UCSD-AML1 (cell line): ENCODE measurements around the gene EHD2.
A peak's percentile ranks its signal among the peaks of the same experiment; 100 is the strongest.
"Not testable (repeated sequence)": the region's sequence is repeated elsewhere in the genome, so short reads cannot be mapped to it uniquely, and the experiment has no call there.

Experiments
- DNase-seq: peaks from one replicate; lab custom pipeline; 2025; ENCODE audit not compliant: unreplicated experiment; lab: John Stamatoyannopoulos, UW

Gene EHD2

DNA sequence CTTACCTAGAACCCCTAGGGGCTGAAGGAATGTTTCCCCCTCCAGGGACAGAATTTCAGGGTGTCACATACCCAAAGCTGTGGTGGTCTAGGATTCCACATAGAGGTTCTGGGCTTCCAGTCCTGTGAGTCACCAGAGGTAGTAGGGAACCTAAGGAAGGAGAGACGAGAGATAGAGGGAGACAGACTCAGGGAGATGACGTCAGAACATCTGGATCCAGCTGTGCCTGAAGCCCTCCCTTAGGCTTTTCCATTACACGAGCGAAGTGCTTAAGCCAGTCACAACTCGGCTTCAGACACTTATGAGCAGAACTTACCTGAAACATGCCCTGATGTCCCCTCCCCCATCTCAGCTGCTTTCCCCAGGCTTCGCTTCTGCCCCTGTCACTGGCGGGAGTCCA is 53.4 kb downstream of the EHD2 start:
- DNase-seq, result no peak

DNA sequence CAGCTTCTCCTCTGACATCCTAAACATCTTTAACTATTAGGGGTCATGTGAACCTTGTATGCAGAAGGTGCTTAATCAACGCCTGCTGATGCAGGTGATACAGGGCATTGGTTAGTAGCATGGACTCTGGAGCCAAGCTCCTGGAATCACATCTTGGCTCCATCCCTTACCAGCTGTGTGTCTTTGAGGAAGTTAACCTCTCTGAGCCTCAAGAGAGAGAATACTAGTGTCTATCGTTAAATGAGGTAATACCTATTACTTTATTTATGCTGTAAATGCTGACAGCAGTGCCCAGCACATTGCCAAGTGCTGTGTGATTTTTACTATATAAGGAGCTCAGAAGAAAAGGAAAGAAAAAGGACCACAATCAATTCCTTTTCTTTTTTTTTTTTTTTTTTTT is 54.1 kb downstream of the EHD2 start:
- no peak for DNase-seq

DNA sequence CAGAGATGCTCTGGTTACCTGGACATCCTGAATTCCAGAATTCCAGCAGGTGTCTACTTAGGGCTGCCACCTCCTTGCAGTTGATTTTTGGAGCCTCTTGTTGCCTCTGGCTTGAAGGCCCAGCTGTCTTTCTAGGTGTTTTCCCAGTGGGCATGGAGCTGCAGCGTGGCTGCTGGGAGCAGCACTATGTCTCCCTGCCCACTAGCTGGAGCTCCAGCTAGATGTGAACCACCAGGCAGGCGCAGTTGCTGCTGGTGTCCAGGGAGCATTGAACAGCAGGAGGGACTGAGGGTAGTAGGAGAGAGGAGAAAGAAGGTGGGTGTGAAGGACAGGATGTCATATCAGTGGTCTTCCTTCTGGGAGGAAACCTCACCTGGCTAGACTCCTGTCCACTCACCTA is 55.4 kb downstream of the EHD2 start:
- DNase-seq, result no peak

DNA sequence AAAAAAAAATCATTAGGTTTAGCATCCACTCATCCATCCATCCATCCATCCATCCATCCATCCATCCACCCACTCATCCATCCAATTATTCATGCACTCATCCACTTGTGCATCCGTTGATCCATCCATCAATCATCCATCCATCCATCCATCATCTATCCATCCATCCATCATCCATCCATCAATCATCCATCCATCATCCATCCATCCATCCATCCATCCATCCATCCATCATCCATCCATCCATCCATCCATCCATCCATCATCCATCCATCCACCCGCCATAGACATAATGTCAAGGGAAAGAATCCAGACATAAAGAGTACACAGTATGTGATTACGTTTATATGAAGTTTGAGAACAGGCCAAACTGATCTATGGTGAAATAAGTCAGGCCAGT is 56.3 kb downstream of the EHD2 start:
- no peak for DNase-seq

DNA sequence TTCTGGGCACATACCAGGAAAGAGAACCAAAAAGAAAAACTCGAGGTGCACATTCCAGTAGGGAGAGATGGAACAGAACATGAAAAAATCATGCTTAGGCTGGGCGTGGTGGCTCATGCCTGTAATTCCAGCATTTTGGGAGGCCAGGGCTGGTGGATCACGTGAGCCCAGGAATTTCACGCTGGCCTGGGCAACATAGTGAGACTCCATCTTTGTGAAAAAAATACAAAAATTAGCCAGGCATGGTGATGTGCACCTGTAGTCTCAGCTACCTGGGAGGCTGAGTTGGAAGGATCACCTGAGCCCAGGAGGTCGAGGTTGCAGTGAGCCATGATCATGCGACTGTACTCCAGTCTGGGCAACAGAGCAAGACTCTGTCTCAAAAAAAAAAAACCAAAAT is 58.1 kb downstream of the EHD2 start:
- DNase-seq, result not testable (repeated sequence)

DNA sequence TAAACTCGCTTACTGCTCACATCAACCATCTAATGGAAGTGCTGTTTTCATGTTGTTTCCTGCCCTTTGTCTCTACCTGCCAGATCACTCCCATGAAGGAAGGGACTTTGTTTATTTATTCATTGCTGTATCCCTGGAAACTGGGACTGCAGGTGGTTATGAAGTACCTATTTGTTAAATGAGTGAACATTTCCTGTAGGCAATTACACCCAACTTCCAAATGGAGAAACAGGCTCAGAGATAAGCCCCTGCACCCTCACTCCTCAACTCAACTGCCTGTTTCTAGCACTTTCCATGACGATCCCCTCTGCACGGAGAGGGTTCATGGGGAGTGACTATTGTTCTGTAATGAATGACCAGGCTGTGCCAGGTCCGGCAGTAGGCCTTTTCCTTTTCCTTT is 63.3 kb downstream of the EHD2 start:
- DNase-seq, result no peak

DNA sequence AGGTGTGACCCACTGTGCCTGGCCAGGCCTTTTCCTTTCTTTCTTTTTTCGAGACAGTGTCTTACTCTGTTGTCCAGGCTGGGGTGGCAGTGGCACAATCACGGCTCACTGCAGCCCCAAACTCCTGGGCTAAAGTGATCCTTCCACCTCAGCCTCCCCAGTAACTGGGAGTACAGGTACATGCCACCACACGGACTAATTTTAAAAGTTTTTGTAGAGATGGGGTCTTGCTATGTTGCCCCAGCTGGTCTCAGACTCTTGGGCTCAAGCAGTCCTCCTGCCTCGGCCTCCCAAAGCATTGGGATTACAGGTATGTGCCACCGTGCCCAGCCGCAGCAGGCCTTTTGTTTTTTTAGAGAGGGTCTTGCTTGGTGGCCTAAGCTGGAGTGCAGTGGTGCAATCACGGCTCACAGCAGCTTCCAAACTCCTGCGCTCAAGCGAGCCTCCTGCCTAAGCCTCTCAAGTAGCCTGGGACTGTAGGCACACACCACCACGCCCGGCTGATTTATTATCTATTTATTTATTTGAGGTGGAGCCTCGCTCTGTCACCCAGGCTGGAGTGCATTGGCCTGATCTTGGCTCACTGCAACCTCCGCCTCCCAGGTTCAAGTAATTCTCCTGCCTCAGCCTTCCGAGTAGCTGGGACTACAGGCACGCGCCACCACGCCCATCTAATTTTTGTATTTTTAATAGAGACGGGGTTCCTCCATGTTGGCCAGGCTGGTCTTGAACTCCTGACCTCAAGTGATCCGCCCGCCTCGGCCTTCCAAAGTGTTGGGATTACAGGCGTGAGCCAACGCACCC is 64.2 kb downstream of the EHD2 start:
- not testable (repeated sequence) for DNase-seq

DNA sequence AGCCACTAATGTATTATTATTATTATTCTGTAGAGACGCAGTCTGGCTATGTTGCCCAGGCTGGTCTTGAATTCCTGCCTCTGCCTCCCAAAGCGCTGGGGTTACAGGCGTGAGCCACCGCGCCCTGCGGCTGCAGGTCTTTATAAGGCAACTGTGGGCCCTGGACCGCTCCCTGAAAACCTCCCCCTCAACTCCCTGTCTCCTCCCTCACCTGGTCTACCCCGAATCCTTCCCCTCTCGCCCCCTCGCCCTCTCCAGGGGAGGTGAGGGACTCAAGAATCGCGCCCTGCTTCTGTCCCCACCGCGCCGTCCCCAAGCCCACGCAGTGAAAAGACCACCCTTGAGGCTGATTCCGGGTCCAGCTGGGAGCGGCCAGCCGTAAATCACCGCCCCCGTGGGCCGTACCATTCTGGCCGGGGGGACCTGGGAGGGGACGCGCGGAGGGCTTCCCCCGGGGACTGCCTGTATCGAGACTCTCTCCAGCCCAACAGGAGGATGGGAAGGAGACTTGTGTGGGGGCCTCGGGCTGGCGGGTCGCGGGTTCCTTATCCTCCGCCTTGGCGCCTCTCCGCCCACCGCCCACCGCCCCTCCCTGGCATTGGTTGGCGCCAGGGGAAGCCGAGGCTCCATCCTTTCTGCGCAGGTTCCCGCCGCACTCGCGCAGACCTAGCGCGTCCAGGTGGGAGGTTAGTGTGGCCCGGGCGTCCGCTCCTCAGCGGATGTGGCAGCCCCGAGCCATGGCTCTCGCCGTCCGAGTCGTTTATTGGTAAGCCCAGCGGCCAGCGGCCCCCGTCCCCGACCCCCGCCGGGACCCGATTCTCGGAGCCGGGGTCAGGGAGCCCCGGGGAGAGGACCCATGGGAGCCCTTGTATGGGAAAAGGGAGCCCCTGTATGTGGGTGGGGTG is 65.1 kb downstream of the EHD2 start, which contains the start of gene SELENOW:
TSS of gene SELENOW (plus strand) at position 655 of the 905 bp plus-strand sequence. CDS start at position 738, 83 bp downstream.
- peak; percentile 85 for DNase-seq

DNA sequence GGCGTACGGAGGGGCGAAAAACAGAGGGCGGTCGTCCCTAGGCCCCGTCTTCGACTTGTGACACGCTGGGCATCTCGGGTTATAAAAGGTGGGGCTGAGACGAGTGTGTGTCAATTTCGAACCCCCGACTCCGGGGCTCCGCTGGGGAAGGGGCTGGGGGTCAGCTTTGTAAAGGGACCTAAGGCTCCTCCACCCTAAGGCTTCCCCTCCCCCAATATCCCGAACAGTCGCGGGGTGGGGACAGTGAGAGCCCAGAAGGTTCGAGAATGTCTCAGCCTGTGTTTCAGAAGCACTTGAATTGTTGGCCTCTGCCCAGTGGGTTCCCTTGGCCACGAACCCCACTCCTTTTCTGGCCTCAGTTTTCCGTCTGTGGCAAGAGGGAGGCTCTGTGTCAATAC is 65.7 kb downstream of the EHD2 start:
- peak; percentile 21 for DNase-seq

DNA sequence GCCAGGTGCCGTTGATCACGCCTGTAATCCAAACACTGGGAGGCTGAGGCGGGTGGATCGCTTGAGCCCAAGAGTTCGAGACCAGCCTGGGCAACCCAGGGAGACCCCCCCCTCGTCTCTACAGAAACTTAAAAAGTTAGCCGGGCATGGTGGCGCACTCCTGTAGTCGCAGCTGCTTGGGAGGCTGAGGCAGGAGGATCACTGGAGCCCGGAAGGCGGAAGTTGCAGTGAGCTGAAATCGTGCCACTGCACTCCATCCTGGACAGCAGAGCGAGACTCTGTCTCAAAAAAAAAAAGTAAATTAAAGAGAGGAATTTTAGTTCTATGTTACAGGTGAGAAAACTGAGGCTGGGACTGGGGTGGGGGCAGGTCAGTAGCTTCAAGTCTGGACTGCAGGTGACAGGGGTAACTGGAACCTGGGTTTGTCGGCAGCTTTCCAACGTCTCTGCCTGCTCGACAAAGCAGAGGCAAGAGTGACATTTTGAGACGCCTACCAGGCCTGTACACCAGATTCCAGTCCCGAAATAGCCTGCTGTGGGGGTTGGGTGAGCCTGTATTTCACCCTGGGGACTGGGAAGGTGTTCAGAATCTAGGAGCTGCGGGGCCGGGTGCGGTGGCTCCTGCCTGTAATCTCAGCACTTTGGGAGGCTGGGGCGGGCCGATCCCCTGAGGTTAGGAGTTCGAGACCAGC is 66.4 kb downstream of the EHD2 start:
- DNase-seq, result no peak

DNA sequence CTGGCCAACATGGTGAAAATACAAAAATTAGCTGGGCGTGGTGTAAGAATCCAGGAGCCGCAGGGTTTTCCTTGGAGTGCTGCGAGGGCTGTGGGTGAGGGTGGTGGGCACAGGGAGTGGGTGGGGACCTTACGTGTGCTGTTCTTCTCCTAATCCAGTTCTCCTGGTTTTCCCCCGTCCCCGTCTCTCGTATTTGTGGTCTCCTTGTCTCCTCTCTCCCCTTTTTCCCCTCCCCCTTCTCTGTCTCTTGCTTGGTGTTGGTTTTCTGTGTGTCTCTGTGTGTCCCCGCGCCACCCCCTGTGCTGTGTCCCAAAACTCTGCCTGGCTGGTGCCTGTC is 67.0 kb downstream of the EHD2 start:
- DNase-seq, result no peak

DNA sequence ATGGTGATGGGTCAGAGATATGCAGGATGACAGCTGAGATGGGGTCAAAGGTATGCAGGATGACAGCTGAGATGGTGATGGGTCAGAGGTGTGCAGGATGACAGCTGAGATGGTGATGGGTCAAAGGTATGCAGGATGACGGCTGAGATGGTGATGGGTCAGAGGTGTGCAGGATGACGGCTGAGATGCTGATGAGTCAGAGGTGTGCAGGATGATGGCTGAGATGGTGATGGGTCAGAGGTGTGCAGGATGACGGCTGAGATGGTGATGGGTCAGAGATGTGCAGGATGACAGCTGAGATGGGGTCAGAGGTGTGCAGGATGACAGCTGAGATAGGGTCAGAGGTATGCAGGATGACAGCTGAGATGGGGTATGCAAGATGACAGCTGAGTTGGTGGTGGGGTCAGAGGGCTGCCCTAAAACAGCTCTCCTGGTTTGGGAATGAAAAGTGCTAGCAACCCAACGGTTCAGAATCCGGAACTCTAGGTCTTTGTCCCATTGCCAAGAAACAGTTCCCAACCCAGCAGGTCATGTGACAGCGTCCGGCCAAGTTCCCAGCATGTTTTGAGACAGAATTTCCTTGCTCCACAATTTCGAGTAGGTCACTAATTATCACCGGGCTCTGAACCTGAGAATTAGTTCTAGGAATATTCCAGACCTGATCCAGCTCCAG is 68.5 kb downstream of the EHD2 start:
- DNase-seq, result no peak

DNA sequence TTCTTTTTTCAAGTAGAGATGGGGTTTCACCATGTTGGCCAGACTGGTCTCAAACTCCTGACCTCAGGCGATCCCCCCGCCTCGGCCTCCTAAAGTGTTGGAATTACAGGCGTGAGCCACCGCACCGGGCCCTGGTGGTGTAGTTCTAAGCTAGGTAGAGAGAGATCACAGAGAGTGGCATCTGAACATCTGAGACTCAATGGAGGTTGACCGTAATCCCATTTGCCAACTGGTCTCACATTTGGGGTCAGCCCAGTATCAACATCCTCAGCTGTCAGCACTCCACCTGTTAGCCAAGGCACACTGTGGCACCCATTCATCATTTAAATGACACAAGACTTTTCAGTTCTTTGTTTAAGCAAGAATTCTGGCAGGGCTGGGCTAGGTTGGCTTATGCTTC is 73.3 kb downstream of the EHD2 start:
- no peak for DNase-seq

DNA sequence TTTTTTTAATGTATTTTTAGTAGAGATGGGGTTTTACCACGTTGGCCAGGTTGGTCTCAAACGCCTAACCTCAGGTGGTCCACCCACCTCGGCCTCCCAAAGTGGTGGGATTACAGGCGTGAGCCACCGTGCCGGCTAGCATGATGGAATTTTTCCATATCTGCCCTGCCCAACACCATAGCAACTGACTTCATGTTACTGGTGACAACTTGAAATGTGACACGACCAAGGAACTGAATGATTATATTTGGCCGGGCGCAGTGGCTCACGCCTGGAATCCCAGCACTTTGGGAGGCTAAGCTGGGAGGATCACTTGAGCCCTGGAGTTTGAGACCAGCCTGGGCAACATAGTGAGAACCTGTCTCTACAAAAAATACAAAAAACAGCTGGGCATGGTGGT is 74.1 kb downstream of the EHD2 start:
- DNase-seq, result not testable (repeated sequence)

DNA sequence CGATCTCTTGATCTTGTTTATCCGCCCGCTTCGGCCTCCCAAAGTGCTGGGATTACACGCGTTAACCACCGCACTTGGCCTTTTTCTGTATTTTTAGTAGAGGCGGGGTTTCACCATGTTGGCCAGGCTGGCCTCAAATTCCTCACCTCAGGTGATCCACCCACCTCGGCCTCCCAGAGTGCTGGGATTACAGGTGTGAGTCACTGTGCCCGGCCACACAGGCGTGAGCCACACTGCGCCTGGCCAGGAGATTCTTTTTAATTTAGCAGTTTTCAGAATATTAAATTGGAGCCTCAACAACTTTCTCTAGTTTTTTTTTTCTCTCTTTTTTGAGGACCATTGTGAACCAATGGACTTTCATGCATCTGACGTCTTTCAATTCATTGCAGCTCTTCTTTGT is 76.6 kb downstream of the EHD2 start:
- not testable (repeated sequence) for DNase-seq

DNA sequence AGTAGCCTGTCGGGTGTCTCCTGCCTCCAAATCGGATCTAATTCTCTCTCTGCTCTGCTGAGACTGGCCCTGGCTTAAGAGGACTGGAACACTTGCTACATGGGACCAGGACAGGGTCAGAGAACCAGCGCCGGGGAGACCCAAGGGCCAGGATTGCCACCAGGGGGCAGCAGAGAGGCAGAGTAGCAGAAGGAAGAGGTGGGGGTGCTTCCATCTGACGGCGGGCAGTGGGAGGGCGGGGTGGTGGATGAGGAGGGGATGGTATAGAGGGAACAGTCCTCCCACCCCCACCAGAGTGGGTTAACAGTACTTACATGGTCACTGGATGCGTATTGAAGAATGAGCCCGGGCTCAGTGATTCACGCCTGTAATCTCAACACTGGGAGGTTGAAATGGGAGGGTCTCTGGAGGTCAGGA is 77.2 kb downstream of the EHD2 start:
- DNase-seq, result peak; percentile 77

DNA sequence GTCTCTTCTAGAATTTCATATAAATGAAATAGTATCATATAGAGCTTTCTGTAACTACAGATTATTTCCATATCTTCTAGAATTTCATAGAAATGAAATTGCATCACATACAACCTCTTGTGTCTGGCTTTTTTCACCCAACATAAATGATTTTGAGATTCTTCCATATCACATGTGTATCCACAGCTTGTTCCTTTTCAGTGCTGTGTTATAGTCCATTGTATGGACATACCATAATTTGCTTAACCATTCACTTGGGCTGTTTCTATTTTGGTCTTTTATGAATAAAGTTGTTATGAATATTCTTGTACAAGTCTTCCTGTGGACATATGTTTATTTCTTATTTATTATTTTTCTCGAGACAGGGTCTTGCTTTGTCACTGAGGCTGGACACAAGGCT is 79.4 kb downstream of the EHD2 start:
- DNase-seq, result no peak
